PC-3 (cell line): Measurements from ENCODE around the gene KRTAP3-3. TPM values are rescaled to one million over a fixed set of nuclear protein-coding genes. Genes with fewer than 3 reads are reported as not detected.

Source experiments
- ATAC-seq: fragments of 200-7000 bp; cut with Tn5 transposase; 2 replicates; pipeline ENCODE4 v1.9.1; 2020; ENCODE audit warnings: mild to moderate bottlenecking, moderate library complexity
- BruUV-seq: library from RNA; stranded (reverse); fragments of 400-500 nt; replicated peaks from 2 replicates; lab custom pipeline; 2021; lab: Mats Ljungman, UMichigan
- CTCF ChIA-PET: fragments of 300-600 bp; sonication (Branson Sonifier 250); formaldehyde crosslinking; loops from one replicate; lab custom pipeline; 2022; ENCODE audit warnings: antibody characterized with exemption; lab: Charles Lee
- POLR2A ChIA-PET: fragments of 300-600 bp; sonication (Branson Sonifier 250); formaldehyde crosslinking; loops from one replicate; lab custom pipeline; 2022; ENCODE audit warnings: antibody characterized with exemption; ENCODE audit not compliant: unreplicated experiment; lab: Charles Lee
- DNase-seq: peaks from one replicate; pipeline ENCODE4 v3.0.0-alpha.2; 2015
- H2AFZ ChIP-seq: fragments of 300-600 bp; sonication (generic); 2 replicates; pipeline ENCODE4 v1.6.0; 2016; ENCODE audit warnings: antibody characterized with exemption, low read length
- H3F3A ChIP-seq: fragments of 300-600 bp; sonication (generic); one replicate; pipeline ENCODE4 v1.6.0; 2017; ENCODE audit warnings: antibody characterized with exemption, low read length, control low read depth, mild to moderate bottlenecking; ENCODE audit not compliant: unreplicated experiment
- H3K27ac ChIP-seq: fragments of 300-600 bp; sonication (generic); 2 replicates; pipeline ENCODE4 v1.5.1; 2016; ENCODE audit warnings: mild to moderate bottlenecking, low read length
- H3K27me3 ChIP-seq: fragments of 300-600 bp; sonication (generic); 2 replicates; pipeline ENCODE4 v1.6.1; 2016; ENCODE audit warnings: low read length, mixed read lengths
- H3K36me3 ChIP-seq: fragments of 300-600 bp; sonication (generic); 2 replicates; pipeline ENCODE4 v1.6.1; 2016; ENCODE audit warnings: low read depth, mixed run types, low read length, mixed read lengths
- H3K4me1 ChIP-seq: fragments of 300-600 bp; sonication (generic); 2 replicates; pipeline ENCODE4 v1.5.1; 2016; ENCODE audit warnings: low read length; ENCODE audit not compliant: insufficient read depth
- H3K4me2 ChIP-seq: fragments of 300-600 bp; sonication (generic); 2 replicates; pipeline ENCODE4 v1.6.0; 2016; ENCODE audit warnings: low read length
- H3K4me3 ChIP-seq: fragments of 300-600 bp; sonication (generic); 2 replicates; pipeline ENCODE4 v1.5.1; 2016; ENCODE audit warnings: mild to moderate bottlenecking, low read length, mixed read lengths
- H3K79me2 ChIP-seq: fragments of 300-600 bp; sonication (generic); 2 replicates; pipeline ENCODE4 v1.6.1; 2017; ENCODE audit warnings: low read length, mixed read lengths
- H3K9ac ChIP-seq: fragments of 300-600 bp; sonication (generic); 2 replicates; pipeline ENCODE4 v1.6.0; 2016; ENCODE audit warnings: mild to moderate bottlenecking, low read length
- H3K9me2 ChIP-seq: fragments of 300-600 bp; sonication (generic); replicated peaks from 2 replicates; pipeline ENCODE4 v1.6.1; 2016; ENCODE audit warnings: mixed run types, low read length, mixed read lengths
- H3K9me3 ChIP-seq: fragments of 300-600 bp; sonication (generic); 2 replicates; pipeline ENCODE4 v1.6.1; 2016; ENCODE audit warnings: low read length, mixed read lengths
- H4K20me1 ChIP-seq: fragments of 300-600 bp; sonication (generic); 2 replicates; pipeline ENCODE4 v1.6.1; 2016; ENCODE audit warnings: low read length, mixed read lengths
- EZH2 ChIP-seq: fragments of 300-600 bp; sonication (generic); IDR thresholded peaks from one replicate; pipeline ENCODE4 v1.6.1; 2017; ENCODE audit warnings: antibody characterized with exemption, mild to moderate bottlenecking, low read length; ENCODE audit not compliant: unreplicated experiment
- EZH2phosphoT487 ChIP-seq: fragments of 300-600 bp; sonication (generic); IDR thresholded peaks from 2 replicates; pipeline ENCODE4 v1.6.1; 2018; ENCODE audit warnings: mild to moderate bottlenecking, antibody characterized with exemption, low read length, borderline replicate concordance
- intact Hi-C: fragments of 100-400 bp; cut with micrococcal nuclease; formaldehyde crosslinking; loops from 2 replicates; pipeline ENCODE4 v1.9.0; 2023
- total RNA-seq: library from RNA; depleted of rRNA; stranded (reverse); fragments of >200 nt; gene quantifications from 2 replicates; pipeline ENCODE4 v1.2.3, GENCODE V29; 2014
- TF ChIP-seq, protein P1 (sequence below): fragments of 300-600 bp; sonication (generic); conservative IDR thresholded peaks from 2 replicates; pipeline ENCODE4 v1.5.1; 2017; ENCODE audit warnings: antibody characterized with exemption, low read depth, mild to moderate bottlenecking, low read length

Gene KRTAP3-3
- total RNA-seq, 1 experiment from 2014 or later = not detected

DNA sequence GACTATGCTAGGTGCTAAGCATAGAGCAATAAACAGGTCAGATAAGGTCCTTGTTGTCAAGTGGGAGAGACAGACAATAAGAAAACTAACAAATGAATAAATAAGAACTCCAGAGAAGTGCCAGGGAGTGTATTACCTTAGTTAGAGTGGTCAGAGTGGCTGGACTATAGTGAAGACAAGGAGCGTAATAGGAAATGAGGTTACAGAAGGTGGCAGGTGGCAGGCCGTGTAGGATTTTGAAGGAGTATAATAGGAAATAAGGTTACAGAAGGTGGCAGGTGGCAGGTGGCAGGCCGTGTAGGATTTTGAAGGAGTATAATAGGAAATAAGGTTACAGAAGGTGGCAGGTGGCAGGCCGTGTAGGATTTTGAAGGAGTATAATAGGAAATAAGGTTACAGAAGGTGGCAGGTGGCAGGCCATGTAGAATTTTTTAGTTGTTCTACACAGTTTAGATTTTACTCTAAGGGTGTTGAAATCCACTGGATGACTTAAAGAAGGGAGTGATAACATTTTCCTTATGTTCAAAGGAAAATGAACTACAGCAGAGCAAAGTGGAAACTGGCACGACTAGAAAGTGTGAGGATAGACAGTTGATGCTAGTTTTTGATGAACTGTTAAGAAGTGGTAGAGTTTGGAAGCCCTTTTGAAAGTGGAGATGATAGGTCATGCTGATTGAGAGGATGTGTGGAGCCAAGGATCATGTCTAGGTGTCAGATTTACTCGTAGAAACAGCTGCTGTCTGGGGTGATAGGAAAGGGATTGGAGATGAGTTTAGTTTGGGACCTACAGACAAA, 18.6 kb upstream of the KRTAP3-3 start:
- CTCF ChIA-PET = interaction anchor here (1.3 kb wide), 1 partner anchor 310 kb away, joined by 4 read pairs; no protein-coding TSS in a partner anchor
- no peaks in the 10 kb centered on the region for H3K9me2 ChIP-seq

GRCh38 chr17:41010441-41010840, 16.5 kb upstream of the KRTAP3-3 start:
- peaks cover 5% of the 10 kb centered on the region for H3F3A ChIP-seq

More for the DNA sequence above, 18.6 kb upstream of the KRTAP3-3 start:
- no TSS peak for BruUV-seq
- ATAC-seq = no peak
- POLR2A ChIA-PET = no interaction called here
- no peaks in the 10 kb centered on the region for H4K20me1 ChIP-seq
- H3K36me3 ChIP-seq = no peaks in the 10 kb centered on the region
- peaks cover 46% of the 10 kb centered on the region for H3K4me1 ChIP-seq
- no peaks in the 10 kb centered on the region for H3K79me2 ChIP-seq
- no peaks in the 10 kb centered on the region for H3K27me3 ChIP-seq
- H3K9ac ChIP-seq = no peak overlapping the region
- H3K4me3 ChIP-seq = no peak overlapping the region
- intact Hi-C loops = no loop called here
- H3F3A ChIP-seq = peaks cover 5% of the 10 kb centered on the region
- no peak overlapping the region for H2AFZ ChIP-seq
- no peak for TF ChIP-seq EZH2
- TF ChIP-seq EZH2phosphoT487 = no peak
- TF ChIP-seq, protein P1, sequence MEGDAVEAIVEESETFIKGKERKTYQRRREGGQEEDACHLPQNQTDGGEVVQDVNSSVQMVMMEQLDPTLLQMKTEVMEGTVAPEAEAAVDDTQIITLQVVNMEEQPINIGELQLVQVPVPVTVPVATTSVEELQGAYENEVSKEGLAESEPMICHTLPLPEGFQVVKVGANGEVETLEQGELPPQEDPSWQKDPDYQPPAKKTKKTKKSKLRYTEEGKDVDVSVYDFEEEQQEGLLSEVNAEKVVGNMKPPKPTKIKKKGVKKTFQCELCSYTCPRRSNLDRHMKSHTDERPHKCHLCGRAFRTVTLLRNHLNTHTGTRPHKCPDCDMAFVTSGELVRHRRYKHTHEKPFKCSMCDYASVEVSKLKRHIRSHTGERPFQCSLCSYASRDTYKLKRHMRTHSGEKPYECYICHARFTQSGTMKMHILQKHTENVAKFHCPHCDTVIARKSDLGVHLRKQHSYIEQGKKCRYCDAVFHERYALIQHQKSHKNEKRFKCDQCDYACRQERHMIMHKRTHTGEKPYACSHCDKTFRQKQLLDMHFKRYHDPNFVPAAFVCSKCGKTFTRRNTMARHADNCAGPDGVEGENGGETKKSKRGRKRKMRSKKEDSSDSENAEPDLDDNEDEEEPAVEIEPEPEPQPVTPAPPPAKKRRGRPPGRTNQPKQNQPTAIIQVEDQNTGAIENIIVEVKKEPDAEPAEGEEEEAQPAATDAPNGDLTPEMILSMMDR = no peak
- H3K4me2 ChIP-seq = peak overlapping the region; percentile 6
- no peak for DNase-seq
- H3K9me3 ChIP-seq = no peaks in the 10 kb centered on the region
- H3K27ac ChIP-seq = peak overlapping the region; percentile 79

More at GRCh38 chr17:41010441-41010840, 16.5 kb upstream of the KRTAP3-3 start:
- Histone ChIP-seq H3K9ac (no peak overlapping the region), H3K9me2 (no peaks in the 10 kb centered on the region), H3K36me3 (no peaks in the 10 kb centered on the region), H4K20me1 (no peaks in the 10 kb centered on the region), H3K4me3 (no peak overlapping the region), H3K4me1 (peaks cover 46% of the 10 kb centered on the region), H3K27me3 (no peaks in the 10 kb centered on the region), H3K27ac (no peak overlapping the region), H3K79me2 (no peaks in the 10 kb centered on the region), H2AFZ (no peak overlapping the region), H3K4me2 (no peak overlapping the region), H3K9me3 (no peaks in the 10 kb centered on the region)
- POLR2A ChIA-PET = no interaction called here
- TF ChIP-seq EZH2phosphoT487 = no peak
- no peak for TF ChIP-seq EZH2
- TF ChIP-seq, protein P1 = no peak
- intact Hi-C loops = no loop called here
- CTCF ChIA-PET = no interaction called here
- no peak for ATAC-seq
- BruUV-seq = no TSS peak
- no peak for DNase-seq
